Liver (tissue), 9 donors: ENCODE data around the gene NR0B2. TPM values are rescaled to one million over a fixed set of nuclear protein-coding genes. Genes with fewer than 3 reads are reported as not detected.

ENCODE experiments used
- DNase-seq: peaks from one replicate; pipeline ENCODE4 v3.0.0-alpha.2; 2017; ENCODE audit warnings: low spot score
- H3K27ac ChIP-seq, 2 donors: one replicate each; pipeline ENCODE4 v1.7.0; 2013; ENCODE audit warnings: inconsistent platforms in 2 of 2, low read length in 2 of 2, control low read depth in 1 of 2, low read depth in 1 of 2, mild to moderate bottlenecking in 1 of 2
- H3K27me3 ChIP-seq, 4 donors: one replicate each; pipeline versions ENCODE4 v1.6.1 to v1.7.0; 2013; ENCODE audit warnings: low read length in 3 of 4, inconsistent platforms in 1 of 4, mild to moderate bottlenecking in 1 of 4, moderate library complexity in 1 of 4; ENCODE audit not compliant: control insufficient read depth in 4 of 4, insufficient read depth in 4 of 4
- H3K36me3 ChIP-seq, 4 donors: one replicate each; pipeline versions ENCODE4 v1.6.1 to v1.7.0; 2013; ENCODE audit warnings: low read length in 3 of 4, mild to moderate bottlenecking in 3 of 4, low read depth in 1 of 4, moderate library complexity in 1 of 4; ENCODE audit not compliant: control insufficient read depth in 4 of 4, insufficient read depth in 3 of 4
- H3K4me1 ChIP-seq, 4 donors: one replicate each; pipeline versions ENCODE4 v1.6.1 to v1.7.0; 2013; ENCODE audit warnings: low read length in 3 of 4, mild to moderate bottlenecking in 3 of 4, moderate library complexity in 1 of 4; ENCODE audit not compliant: control insufficient read depth in 4 of 4, insufficient read depth in 4 of 4
- H3K4me3 ChIP-seq, 3 donors: one replicate each; pipeline versions ENCODE4 v1.6.1 to v1.7.0; 2013; ENCODE audit warnings: low read length in 3 of 3, control low read depth in 1 of 3, low read depth in 1 of 3, mild to moderate bottlenecking in 1 of 3
- H3K9ac ChIP-seq, 2 donors: one replicate each; pipeline ENCODE4 v1.7.0; 2013; ENCODE audit warnings: low read length in 2 of 2, mild to moderate bottlenecking in 2 of 2, moderate library complexity in 2 of 2, control low read depth in 1 of 2, low read depth in 1 of 2
- H3K9me3 ChIP-seq, 4 donors: one replicate each; pipeline versions ENCODE4 v1.6.1 to v1.7.0; 2013; ENCODE audit warnings: low read length in 3 of 4; ENCODE audit not compliant: control insufficient read depth in 4 of 4
- EGR1 ChIP-seq, 2 donors: IDR thresholded peaks; 2 replicates each; pipeline ENCODE4 v1.6.1; 2016 to 2018; ENCODE audit warnings: antibody characterized with exemption in 2 of 2, low read depth in 2 of 2
- FOXA1 ChIP-seq: IDR thresholded peaks from 2 replicates; pipeline ENCODE4 v1.6.1; 2016; ENCODE audit warnings: antibody characterized with exemption
- FOXA2 ChIP-seq: IDR thresholded peaks from 2 replicates; pipeline ENCODE4 v1.6.1; 2016; ENCODE audit warnings: antibody characterized with exemption
- GABPA ChIP-seq, 2 donors: IDR thresholded peaks in 1 of 2; conservative IDR thresholded peaks in 1 of 2; 2 replicates each; pipeline ENCODE4 v1.6.1; 2016; ENCODE audit warnings: antibody characterized with exemption in 2 of 2, mild to moderate bottlenecking in 1 of 2, moderate library complexity in 1 of 2
- HNF4A ChIP-seq, 2 donors: conservative IDR thresholded peaks; 2 replicates each; pipeline ENCODE4 v1.6.1; 2016; ENCODE audit warnings: antibody characterized with exemption in 2 of 2, mild to moderate bottlenecking in 2 of 2
- HNF4G ChIP-seq: IDR thresholded peaks from 2 replicates; pipeline ENCODE4 v1.6.1; 2016; ENCODE audit warnings: antibody characterized with exemption
- JUND ChIP-seq, 2 donors: IDR thresholded peaks; 2 replicates each; pipeline ENCODE4 v1.6.1; 2016; ENCODE audit warnings: antibody characterized with exemption in 2 of 2
- NR2F2 ChIP-seq: IDR thresholded peaks from 2 replicates; pipeline ENCODE4 v1.6.1; 2016; ENCODE audit warnings: antibody characterized with exemption
- RAD21 ChIP-seq, 2 donors: IDR thresholded peaks; 2 replicates each; pipeline ENCODE4 v1.6.1; 2016; ENCODE audit warnings: antibody characterized with exemption in 2 of 2, mild to moderate bottlenecking in 2 of 2
- RXRA ChIP-seq, 2 donors: IDR thresholded peaks; 2 replicates each; pipeline ENCODE4 v1.6.1; 2017 to 2018; ENCODE audit warnings: antibody characterized with exemption in 2 of 2, mild to moderate bottlenecking in 1 of 2
- SP1 ChIP-seq: IDR thresholded peaks from 2 replicates; pipeline ENCODE4 v1.6.1; 2018; ENCODE audit warnings: antibody characterized with exemption, mild to moderate bottlenecking
- TAF1 ChIP-seq: conservative IDR thresholded peaks from 2 replicates; pipeline ENCODE4 v1.6.1; 2016; ENCODE audit warnings: antibody characterized with exemption, mild to moderate bottlenecking
- YY1 ChIP-seq: IDR thresholded peaks from 2 replicates; pipeline ENCODE4 v1.6.1; 2016; ENCODE audit warnings: antibody characterized with exemption, mild to moderate bottlenecking
- WGBS: extraction: QIAGEN DNeasy Blood & Tissue Kit; methylation state at CpG from one replicate; pipeline ENCODE4 v1.1.7; 2013; 5-methylcytosine and 5-hydroxymethylcytosine counted together
- polyA plus RNA-seq, 2 donors: library from polyadenylated mRNA; stranded (reverse) in 1 of 2; unstranded in 1 of 2; fragments of 200-250 nt in 1 of 2; fragments of >200 nt in 1 of 2; fragmentation: Nextera tagmentation in 1 of 2; extraction: Ambion mirVana in 1 of 2; gene quantifications; one replicate each; pipeline versions ENCODE4 v1.2.1 to v1.2.3, GENCODE V29; 2013 to 2015
- total RNA-seq, 2 donors: library from RNA; depleted of rRNA; stranded (reverse); fragments of >200 nt; gene quantifications; one replicate each; pipeline ENCODE4 v1.2.3, GENCODE V29; 2014
- TF ChIP-seq, protein P1 (sequence below): IDR thresholded peaks from 2 replicates; pipeline ENCODE4 v1.6.1; 2016; ENCODE audit warnings: antibody characterized with exemption
- TF ChIP-seq, protein P2 (sequence below): IDR thresholded peaks from 2 replicates; pipeline ENCODE4 v1.6.1; 2016; ENCODE audit warnings: antibody characterized with exemption
- TF ChIP-seq, protein P3 (sequence below): fragments of 150-350 bp; IDR thresholded peaks from 2 replicates; pipeline ENCODE4 v1.5.1; 2017; ENCODE audit warnings: improper control_type of control experiment, low read depth, low read length; ENCODE audit not compliant: missing input control
- TF ChIP-seq, protein P4 (sequence below): IDR thresholded peaks from 2 replicates; pipeline ENCODE4 v1.6.1; 2016; ENCODE audit warnings: antibody characterized with exemption, mild to moderate bottlenecking
- donor health status: healthy.
- donor health status: healthy.
- donor health status: healthy.
- donor health status: healthy.
- donor health status: healthy.

Gene NR0B2
- total and polyA plus RNA-seq, 4 donors, result 15.7 to 166 (median 40.6) TPM

DNA sequence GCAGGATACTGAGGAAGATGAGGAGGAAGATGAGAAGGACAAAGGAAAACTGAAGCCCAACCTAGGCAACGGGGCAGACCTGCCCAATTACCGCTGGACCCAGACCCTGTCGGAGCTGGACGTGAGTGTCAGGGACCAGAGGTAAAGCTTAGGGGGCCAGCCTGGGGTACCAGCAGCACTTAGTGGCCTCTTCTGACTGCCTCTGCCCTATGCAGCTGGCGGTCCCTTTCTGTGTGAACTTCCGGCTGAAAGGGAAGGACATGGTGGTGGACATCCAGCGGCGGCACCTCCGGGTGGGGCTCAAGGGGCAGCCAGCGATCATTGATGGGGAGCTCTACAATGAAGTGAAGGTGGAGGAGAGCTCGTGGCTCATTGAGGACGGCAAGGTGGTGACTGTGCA is 28.9 kb upstream of the NR0B2 start:
- peaks cover 39 to 72% (median 55%) of the 10 kb centered on the region in 4 donors for H3K4me1 ChIP-seq
- no peaks in the 10 kb centered on the region for H3K27me3 ChIP-seq
- H3K27ac ChIP-seq, result no peak overlapping the region
- no peaks in the 10 kb centered on the region for H3K9me3 ChIP-seq
- no peak overlapping the region for H3K9ac ChIP-seq
- TF ChIP-seq YY1, result no peak
- TF ChIP-seq RAD21 (IDR thresholded peaks at IDR 0.05), result no peak
- TF ChIP-seq NR2F2, result no peak
- TF ChIP-seq, protein P1, sequence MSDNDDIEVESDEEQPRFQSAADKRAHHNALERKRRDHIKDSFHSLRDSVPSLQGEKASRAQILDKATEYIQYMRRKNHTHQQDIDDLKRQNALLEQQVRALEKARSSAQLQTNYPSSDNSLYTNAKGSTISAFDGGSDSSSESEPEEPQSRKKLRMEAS, result no peak
- TF ChIP-seq, protein P2, sequence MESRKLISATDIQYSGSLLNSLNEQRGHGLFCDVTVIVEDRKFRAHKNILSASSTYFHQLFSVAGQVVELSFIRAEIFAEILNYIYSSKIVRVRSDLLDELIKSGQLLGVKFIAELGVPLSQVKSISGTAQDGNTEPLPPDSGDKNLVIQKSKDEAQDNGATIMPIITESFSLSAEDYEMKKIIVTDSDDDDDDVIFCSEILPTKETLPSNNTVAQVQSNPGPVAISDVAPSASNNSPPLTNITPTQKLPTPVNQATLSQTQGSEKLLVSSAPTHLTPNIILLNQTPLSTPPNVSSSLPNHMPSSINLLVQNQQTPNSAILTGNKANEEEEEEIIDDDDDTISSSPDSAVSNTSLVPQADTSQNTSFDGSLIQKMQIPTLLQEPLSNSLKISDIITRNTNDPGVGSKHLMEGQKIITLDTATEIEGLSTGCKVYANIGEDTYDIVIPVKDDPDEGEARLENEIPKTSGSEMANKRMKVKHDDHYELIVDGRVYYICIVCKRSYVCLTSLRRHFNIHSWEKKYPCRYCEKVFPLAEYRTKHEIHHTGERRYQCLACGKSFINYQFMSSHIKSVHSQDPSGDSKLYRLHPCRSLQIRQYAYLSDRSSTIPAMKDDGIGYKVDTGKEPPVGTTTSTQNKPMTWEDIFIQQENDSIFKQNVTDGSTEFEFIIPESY, result no peak
- no peak for TF ChIP-seq HNF4G
- no peak for TF ChIP-seq JUND (IDR thresholded peaks at IDR 0.05)
- no peak for TF ChIP-seq SP1
- no peak for TF ChIP-seq RXRA (IDR thresholded peaks at IDR 0.05)
- no peak for TF ChIP-seq EGR1 (IDR thresholded peaks at IDR 0.05; ENCODE audit: low read depth in 2 of 2)
- no peak for TF ChIP-seq HNF4A (conservative IDR thresholded peaks at IDR 0.05)
- no peak for TF ChIP-seq TAF1
- TF ChIP-seq GABPA (IDR thresholded peaks at IDR 0.05 in 1 of 2, conservative IDR thresholded peaks at IDR 0.05 in 1 of 2), result no peak
- TF ChIP-seq, protein P3, sequence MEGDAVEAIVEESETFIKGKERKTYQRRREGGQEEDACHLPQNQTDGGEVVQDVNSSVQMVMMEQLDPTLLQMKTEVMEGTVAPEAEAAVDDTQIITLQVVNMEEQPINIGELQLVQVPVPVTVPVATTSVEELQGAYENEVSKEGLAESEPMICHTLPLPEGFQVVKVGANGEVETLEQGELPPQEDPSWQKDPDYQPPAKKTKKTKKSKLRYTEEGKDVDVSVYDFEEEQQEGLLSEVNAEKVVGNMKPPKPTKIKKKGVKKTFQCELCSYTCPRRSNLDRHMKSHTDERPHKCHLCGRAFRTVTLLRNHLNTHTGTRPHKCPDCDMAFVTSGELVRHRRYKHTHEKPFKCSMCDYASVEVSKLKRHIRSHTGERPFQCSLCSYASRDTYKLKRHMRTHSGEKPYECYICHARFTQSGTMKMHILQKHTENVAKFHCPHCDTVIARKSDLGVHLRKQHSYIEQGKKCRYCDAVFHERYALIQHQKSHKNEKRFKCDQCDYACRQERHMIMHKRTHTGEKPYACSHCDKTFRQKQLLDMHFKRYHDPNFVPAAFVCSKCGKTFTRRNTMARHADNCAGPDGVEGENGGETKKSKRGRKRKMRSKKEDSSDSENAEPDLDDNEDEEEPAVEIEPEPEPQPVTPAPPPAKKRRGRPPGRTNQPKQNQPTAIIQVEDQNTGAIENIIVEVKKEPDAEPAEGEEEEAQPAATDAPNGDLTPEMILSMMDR, result no peak
- no peak for TF ChIP-seq FOXA1
- H3K4me3 ChIP-seq, result no peak overlapping the region
- no peak for DNase-seq
- H3K36me3 ChIP-seq, result peaks cover 5 to 15% (median 10%) of the 10 kb centered on the region in 4 donors
- 97% methylated on average over 12 of the region's 12 CpGs for WGBS

DNA sequence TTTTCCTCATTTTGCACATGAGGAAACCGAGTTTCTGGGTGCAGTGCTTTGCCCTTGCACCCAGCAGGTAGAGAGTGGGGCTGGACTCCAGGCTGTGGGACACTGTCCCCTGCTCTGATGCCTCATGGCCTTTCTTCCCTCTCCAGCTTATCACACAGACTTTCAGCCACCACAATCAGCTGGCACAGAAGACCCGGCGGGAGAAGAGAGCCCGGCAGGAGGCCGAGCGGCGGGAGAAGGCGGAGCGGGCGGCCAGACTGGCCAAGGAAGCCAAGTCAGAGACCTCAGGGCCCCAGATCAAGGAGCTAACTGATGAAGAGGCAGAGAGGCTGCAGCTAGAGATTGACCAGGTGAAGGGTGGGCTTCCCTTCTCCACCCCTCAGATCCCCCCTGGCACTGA is 27.5 kb upstream of the NR0B2 start:
- Histone ChIP-seq H3K27me3 (no peaks in the 10 kb centered on the region), H3K9me3 (no peaks in the 10 kb centered on the region), H3K36me3 (peaks cover 5 to 15% (median 10%) of the 10 kb centered on the region in 4 donors), H3K4me1 (peaks cover 38 to 72% (median 58%) of the 10 kb centered on the region in 4 donors), H3K27ac (no peak overlapping the region), H3K9ac (no peak overlapping the region), H3K4me3 (no peak overlapping the region)
- DNase-seq, result no peak
- no peak for TF ChIP-seq RXRA (IDR thresholded peaks at IDR 0.05)
- no peak for TF ChIP-seq GABPA (IDR thresholded peaks at IDR 0.05 in 1 of 2, conservative IDR thresholded peaks at IDR 0.05 in 1 of 2)
- no peak for TF ChIP-seq EGR1 (IDR thresholded peaks at IDR 0.05; ENCODE audit: low read depth in 2 of 2)
- no peak for TF ChIP-seq SP1
- TF ChIP-seq YY1, result no peak
- 88% methylated on average over 10 of the region's 10 CpGs for WGBS

DNA sequence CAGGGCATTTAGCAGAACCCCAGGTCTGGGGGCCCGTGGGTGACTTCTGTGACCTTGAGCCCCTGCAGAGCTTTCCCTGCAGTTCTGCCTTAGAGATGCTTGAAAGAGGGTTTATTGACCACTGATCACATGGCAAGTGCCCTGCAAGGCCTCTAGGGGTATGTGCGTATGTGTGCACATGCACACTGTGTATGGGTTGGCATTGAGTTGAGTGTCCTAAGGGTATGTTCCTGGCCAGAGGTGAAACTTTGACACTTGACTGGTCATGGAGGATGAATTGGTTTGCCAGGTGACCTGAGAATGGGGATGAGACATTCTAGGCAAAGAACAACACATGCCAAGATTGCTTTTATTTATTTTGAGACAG is 24.9 kb upstream of the NR0B2 start:
- peaks cover 7 to 17% (median 15%) of the 10 kb centered on the region in 4 donors for H3K36me3 ChIP-seq
- TF ChIP-seq, protein P2, result no peak
- no peak for TF ChIP-seq SP1
- no peak for TF ChIP-seq YY1
- no peak for TF ChIP-seq GABPA (IDR thresholded peaks at IDR 0.05 in 1 of 2, conservative IDR thresholded peaks at IDR 0.05 in 1 of 2)
- TF ChIP-seq TAF1, result no peak
- TF ChIP-seq HNF4G, result no peak
- no peak for TF ChIP-seq RAD21 (IDR thresholded peaks at IDR 0.05)
- no peak for TF ChIP-seq EGR1 (IDR thresholded peaks at IDR 0.05; ENCODE audit: low read depth in 2 of 2)
- TF ChIP-seq, protein P4, sequence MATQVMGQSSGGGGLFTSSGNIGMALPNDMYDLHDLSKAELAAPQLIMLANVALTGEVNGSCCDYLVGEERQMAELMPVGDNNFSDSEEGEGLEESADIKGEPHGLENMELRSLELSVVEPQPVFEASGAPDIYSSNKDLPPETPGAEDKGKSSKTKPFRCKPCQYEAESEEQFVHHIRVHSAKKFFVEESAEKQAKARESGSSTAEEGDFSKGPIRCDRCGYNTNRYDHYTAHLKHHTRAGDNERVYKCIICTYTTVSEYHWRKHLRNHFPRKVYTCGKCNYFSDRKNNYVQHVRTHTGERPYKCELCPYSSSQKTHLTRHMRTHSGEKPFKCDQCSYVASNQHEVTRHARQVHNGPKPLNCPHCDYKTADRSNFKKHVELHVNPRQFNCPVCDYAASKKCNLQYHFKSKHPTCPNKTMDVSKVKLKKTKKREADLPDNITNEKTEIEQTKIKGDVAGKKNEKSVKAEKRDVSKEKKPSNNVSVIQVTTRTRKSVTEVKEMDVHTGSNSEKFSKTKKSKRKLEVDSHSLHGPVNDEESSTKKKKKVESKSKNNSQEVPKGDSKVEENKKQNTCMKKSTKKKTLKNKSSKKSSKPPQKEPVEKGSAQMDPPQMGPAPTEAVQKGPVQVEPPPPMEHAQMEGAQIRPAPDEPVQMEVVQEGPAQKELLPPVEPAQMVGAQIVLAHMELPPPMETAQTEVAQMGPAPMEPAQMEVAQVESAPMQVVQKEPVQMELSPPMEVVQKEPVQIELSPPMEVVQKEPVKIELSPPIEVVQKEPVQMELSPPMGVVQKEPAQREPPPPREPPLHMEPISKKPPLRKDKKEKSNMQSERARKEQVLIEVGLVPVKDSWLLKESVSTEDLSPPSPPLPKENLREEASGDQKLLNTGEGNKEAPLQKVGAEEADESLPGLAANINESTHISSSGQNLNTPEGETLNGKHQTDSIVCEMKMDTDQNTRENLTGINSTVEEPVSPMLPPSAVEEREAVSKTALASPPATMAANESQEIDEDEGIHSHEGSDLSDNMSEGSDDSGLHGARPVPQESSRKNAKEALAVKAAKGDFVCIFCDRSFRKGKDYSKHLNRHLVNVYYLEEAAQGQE, result no peak
- no peak for TF ChIP-seq FOXA1
- TF ChIP-seq FOXA2, result no peak
- TF ChIP-seq NR2F2, result no peak
- no peak for TF ChIP-seq RXRA (IDR thresholded peaks at IDR 0.05)
- TF ChIP-seq JUND (IDR thresholded peaks at IDR 0.05), result no peak

More for the DNA sequence above, 24.9 kb upstream of the NR0B2 start:
- Histone ChIP-seq H3K9me3 (no peaks in the 10 kb centered on the region), H3K9ac (no peak overlapping the region), H3K4me3 (no peak overlapping the region), H3K27me3 (no peaks in the 10 kb centered on the region), H3K27ac (peak overlapping the region; percentile 75 to 91), H3K4me1 (peaks cover 23 to 46% (median 36%) of the 10 kb centered on the region in 4 donors)
- no peak for DNase-seq
- WGBS, result 32% methylated on average over 2 of the region's 2 CpGs
